ENCODE results near the gene NEURL1B.
A peak's percentile ranks its signal among the peaks of the same experiment; 100 is the strongest.
"Not testable (repeated sequence)": the region's sequence is repeated elsewhere in the genome, so short reads cannot be mapped to it uniquely, and the experiment has no call there.

NEURL1B gene

GRCh38 chr5:172700365-172701290 is 59.6 kb downstream of the NEURL1B start:
- no peak for DNase-seq (ENCODE audit: low read depth, low spot score)
- H3K4me3 ChIP-seq (ENCODE audit: low read length), result no peak overlapping the region

GRCh38 chr5:172701291-172701656 is 60.2 kb downstream of the NEURL1B start:
- H3K4me3 ChIP-seq (ENCODE audit: low read length), result no peak overlapping the region
- no peak for DNase-seq (ENCODE audit: low read depth, low spot score)

GRCh38 chr5:172703952-172704351 is 62.9 kb downstream of the NEURL1B start:
- no peak for DNase-seq (ENCODE audit: low read depth, low spot score)
- H3K4me3 ChIP-seq (ENCODE audit: low read length), result no peak overlapping the region

- no peak for DNase-seq (ENCODE audit: low read depth, low spot score)
- no peak overlapping the region for H3K4me3 ChIP-seq (ENCODE audit: low read length)
Measured at GRCh38 chr5:172705576-172706084, 64.6 kb downstream of the NEURL1B start.

GRCh38 chr5:172706796-172707195 is 65.7 kb downstream of the NEURL1B start:
- no peak for DNase-seq (ENCODE audit: low read depth, low spot score)
- H3K4me3 ChIP-seq (ENCODE audit: low read length), result no peak overlapping the region

GRCh38 chr5:172707285-172708182 is 66.5 kb downstream of the NEURL1B start:
- no peak overlapping the region for H3K4me3 ChIP-seq (ENCODE audit: low read length)
- DNase-seq (ENCODE audit: low read depth, low spot score), result no peak

- no peak for DNase-seq (ENCODE audit: low read depth, low spot score)
- H3K4me3 ChIP-seq (ENCODE audit: low read length), result no peak overlapping the region
Measured at GRCh38 chr5:172708183-172708505, 67.1 kb downstream of the NEURL1B start.

GRCh38 chr5:172710676-172711075 is 69.6 kb downstream of the NEURL1B start:
- no peak overlapping the region for H3K4me3 ChIP-seq (ENCODE audit: low read length)
- no peak for DNase-seq (ENCODE audit: low read depth, low spot score)

- H3K4me3 ChIP-seq (ENCODE audit: low read length), result not testable (repeated sequence)
Measured at GRCh38 chr5:172711321-172711861, 70.3 kb downstream of the NEURL1B start.

GRCh38 chr5:172712610-172713009 is 71.5 kb downstream of the NEURL1B start:
- H3K4me3 ChIP-seq (ENCODE audit: low read length), result no peak overlapping the region
- no peak for DNase-seq (ENCODE audit: low read depth, low spot score)

More at GRCh38 chr5:172711321-172711861, 70.3 kb downstream of the NEURL1B start:
- DNase-seq (ENCODE audit: low read depth, low spot score), result not testable (repeated sequence)

- DNase-seq (ENCODE audit: low read depth, low spot score), result no peak
- no peak overlapping the region for H3K4me3 ChIP-seq (ENCODE audit: low read length)
Measured at GRCh38 chr5:172713113-172713808, 72.2 kb downstream of the NEURL1B start.

- no peak for DNase-seq (ENCODE audit: low read depth, low spot score)
- no peak overlapping the region for H3K4me3 ChIP-seq (ENCODE audit: low read length)
Measured at GRCh38 chr5:172713809-172714490, 72.9 kb downstream of the NEURL1B start.

- H3K4me3 ChIP-seq (ENCODE audit: low read length), result no peak overlapping the region
- peak; percentile 50 for DNase-seq (ENCODE audit: low read depth, low spot score)
Measured at GRCh38 chr5:172714491-172715420, 73.7 kb downstream of the NEURL1B start.

GRCh38 chr5:172715421-172715780 is 74.3 kb downstream of the NEURL1B start:
- DNase-seq (ENCODE audit: low read depth, low spot score), result no peak

GRCh38 chr5:172715931-172716682 is 75.0 kb downstream of the NEURL1B start:
- H3K4me3 ChIP-seq (ENCODE audit: low read length), result no peak overlapping the region
- no peak for DNase-seq (ENCODE audit: low read depth, low spot score)

More at GRCh38 chr5:172715421-172715780, 74.3 kb downstream of the NEURL1B start:
- no peak overlapping the region for H3K4me3 ChIP-seq (ENCODE audit: low read length)

- peak; percentile 64 for DNase-seq (ENCODE audit: low read depth, low spot score)
- no peak overlapping the region for H3K4me3 ChIP-seq (ENCODE audit: low read length)
Measured at GRCh38 chr5:172716796-172717313, 75.8 kb downstream of the NEURL1B start.

Measured in Jurkat, Clone E6-1 (cell line).